GM18502 (cell line): ENCODE results near the gene SHKBP1.
"Not testable (repeated sequence)": the region's sequence is repeated elsewhere in the genome, so short reads cannot be mapped to it uniquely, and the experiment has no call there.

Experiments used
- ATAC-seq: cut with Tn5 transposase; IDR thresholded peaks from one replicate; pipeline ENCODE4 v1.9.1; 2021; ENCODE audit warnings: mild to moderate bottlenecking; ENCODE audit not compliant: unreplicated experiment, poor library complexity

SHKBP1 gene

DNA sequence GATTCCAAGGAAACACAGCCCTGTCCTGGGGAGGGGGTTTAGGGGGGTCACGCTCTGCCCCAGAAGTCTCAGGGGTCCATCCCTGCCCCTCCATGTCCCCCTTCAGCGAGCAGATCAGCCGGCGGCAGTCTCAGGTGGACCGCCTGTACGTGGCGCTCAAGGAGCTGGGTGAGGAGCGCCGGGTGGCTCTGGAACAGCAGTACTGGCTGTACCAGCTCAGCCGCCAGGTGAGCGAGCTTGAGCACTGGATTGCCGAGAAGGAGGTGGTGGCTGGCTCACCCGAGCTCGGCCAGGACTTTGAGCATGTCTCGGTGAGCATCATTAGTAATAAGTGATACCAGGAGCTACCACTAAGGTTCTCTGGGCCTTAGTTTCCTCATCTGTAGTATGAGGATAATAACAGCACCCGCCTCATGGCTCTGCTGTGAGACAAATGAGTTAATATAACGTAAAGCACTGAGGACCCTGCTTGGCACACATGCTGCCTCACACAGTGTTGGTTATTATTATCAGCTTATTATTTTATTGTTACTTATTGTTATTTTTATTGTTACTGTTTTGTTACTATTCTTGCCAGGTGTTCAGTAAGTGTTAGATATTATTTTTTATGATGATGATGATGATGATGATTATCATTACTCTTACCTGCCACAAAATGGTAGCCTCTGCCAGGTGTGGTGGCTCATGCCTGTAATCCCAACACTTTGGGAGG is 20.5 kb upstream of the SHKBP1 start:
- no peak for ATAC-seq

GRCh38 chr19:40556953-40557530 is 19.6 kb upstream of the SHKBP1 start:
- ATAC-seq: no peak

GRCh38 chr19:40559394-40559793 is 17.3 kb upstream of the SHKBP1 start:
- no peak for ATAC-seq

DNA sequence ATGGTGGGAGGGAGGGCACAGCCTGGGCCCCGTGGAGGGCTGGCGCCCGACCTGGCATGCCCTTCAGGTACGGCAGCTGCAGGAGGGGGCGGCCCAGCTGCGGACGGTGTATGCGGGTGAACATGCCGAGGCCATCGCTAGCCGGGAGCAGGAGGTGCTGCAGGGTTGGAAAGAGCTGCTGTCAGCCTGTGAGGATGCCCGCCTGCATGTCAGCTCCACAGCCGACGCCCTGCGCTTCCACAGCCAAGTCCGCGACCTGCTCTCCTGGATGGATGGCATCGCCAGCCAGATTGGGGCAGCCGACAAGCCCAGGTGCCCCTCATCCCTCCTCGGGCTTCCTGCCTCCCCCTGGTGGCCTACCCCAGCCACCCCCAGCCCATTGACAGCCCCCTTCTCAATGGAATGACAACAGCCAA is 16.6 kb upstream of the SHKBP1 start:
- ATAC-seq: no peak

- ATAC-seq: no peak
Measured at GRCh38 chr19:40561947-40562346, 14.7 kb upstream of the SHKBP1 start.

DNA sequence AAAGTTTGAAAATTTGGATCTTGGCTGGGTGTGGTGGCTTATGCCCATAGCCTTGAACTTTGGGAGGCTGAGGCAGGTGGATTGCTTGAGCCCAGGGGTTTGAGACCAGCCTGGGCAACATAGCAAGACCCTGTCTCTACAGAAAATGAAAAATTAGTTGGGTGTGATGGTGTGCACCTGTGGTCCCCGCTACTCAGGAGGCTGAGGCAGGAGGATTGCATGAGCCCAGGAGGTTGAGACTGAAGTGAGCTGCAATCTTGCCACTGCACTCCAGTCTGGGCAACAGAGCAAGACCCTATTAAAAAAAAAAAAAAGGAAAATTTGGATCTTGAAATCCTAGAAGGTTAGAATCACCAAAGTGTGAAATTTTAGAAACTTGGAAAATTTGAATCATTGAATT is 12.1 kb upstream of the SHKBP1 start:
- not testable (repeated sequence) for ATAC-seq

- no peak for ATAC-seq
Measured at GRCh38 chr19:40565355-40565754, 11.3 kb upstream of the SHKBP1 start.

GRCh38 chr19:40565910-40566495 is 10.7 kb upstream of the SHKBP1 start:
- ATAC-seq: no peak

DNA sequence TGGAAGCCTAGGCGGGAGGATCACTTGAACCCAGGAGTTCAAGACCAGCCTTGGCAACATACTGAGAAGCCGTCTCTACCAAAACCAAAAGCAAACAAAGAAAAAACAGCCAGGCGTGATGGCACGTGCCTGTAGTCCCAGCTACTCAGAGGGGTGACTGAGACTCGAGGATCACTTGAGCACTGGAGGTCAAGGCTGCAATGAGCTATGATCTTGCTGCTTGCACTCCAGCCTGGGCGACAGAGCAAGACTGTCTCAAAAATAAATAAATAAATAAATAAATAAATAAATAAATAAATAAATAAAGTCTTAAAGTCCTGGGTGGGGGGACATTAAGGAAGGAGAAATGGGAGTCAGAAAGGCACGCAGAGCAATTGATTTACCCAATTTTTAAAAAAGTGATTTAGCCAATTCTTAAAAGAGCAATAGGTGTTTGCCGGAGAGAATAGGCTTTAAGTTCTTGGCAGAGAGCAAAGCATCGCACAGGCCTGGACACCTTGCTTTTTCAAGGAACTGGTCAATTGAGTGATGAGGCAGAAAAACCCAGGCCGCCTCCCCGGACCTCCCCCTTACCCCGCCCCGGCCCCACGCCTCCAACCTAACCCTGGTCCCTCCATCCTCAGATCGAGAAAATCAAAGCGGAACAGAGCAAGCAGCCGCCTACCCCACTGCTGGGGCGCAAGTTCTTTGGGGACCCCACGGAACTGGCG is 9.5 kb upstream of the SHKBP1 start:
- ATAC-seq: no peak

DNA sequence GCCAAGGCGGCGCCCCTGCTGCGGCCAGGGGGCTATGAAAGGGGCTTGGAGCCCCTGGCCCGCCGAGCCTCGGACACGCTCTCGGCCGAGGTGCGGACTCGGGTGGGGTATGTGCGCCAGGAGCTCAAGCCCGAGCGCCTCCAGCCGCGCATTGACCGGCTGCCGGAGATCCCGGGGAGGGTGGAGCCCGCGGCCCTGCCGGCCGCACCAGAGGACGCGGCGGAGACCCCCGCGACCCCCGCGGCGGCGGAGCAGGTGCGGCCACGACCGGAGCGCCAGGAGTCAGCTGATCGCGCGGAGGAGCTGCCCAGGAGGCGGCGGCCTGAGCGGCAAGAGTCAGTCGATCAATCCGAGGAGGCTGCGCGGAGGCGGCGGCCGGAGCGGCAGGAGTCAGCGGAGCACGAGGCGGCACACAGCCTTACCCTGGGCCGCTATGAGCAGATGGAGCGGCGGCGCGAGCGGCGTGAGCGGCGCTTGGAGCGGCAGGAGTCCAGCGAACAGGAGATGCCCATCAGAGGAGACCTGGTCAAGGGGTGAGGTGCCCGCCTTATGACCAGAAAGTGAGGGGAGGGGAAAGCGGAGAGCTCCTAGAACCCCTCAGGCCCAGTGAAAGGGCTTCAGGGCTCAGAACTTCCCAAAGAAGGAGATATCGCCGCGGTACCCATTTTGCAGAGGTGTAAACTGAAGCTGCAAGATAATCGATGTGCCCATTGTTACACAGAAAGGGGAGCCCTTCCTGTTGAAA is 8.8 kb upstream of the SHKBP1 start:
- no peak for ATAC-seq

DNA sequence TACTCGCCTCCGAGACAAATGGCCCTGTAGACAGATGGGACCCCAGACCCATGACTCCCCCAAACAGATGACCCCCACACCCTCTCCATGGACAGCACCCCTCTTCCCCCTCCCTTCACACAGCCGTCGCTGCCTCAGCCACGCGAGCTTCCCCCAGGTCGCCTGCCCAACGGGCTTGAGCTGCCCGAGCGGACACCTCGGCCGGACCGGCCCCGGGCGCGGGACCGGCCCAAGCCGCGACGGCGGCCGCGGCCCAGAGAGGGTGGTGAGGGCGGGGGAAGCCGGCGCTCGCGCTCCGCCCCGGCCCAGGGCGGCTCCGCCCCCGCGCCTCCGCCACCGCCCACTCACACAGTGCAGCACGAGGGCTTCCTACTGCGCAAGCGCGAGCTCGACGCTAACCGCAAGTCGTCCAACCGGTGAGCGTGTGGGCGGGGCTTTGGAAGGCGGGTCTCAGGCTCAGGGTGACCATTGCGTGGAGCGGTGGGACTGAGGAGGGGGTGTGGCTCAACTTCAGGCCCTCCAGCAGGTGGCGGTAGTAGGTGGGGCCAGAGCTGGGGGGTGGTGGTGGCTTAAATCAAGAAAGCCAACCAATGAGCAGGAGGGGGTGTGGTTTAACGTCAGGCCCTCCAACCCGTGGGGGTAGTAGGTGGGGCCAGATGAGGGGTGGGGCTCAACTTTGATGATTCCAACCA is 6.2 kb upstream of the SHKBP1 start:
- ATAC-seq: peak; percentile 89

GRCh38 chr19:40571005-40571318 is 5.7 kb upstream of the SHKBP1 start:
- ATAC-seq: no peak

DNA sequence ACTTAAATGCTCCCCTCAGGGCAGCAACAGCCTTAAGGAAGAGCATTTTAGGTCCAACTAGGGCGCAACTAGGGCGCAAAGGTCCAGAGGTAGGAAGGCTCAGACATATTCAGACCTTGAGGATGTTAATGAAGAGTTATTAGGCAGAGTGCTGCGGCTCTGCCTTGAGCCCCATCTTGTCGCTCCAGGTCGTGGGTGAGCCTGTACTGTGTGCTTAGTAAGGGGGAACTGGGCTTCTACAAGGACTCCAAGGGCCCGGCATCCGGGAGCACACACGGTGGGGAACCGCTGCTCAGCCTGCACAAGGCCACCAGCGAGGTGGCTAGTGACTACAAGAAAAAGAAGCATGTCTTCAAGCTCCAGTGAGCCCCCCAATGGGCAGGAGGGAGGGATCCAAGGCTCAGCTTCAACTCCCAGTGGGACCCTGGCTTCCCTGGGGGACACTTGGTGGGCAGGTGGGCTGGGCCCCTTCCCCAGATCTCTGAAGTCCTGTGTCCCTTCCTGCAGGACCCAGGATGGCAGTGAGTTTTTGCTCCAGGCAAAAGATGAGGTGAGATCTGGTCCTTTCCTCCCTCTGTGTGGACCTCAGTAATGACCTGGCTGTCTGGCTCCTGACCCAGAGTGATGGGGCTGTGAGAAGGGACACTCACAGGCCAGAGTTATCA is 4.7 kb upstream of the SHKBP1 start:
- ATAC-seq: no peak

DNA sequence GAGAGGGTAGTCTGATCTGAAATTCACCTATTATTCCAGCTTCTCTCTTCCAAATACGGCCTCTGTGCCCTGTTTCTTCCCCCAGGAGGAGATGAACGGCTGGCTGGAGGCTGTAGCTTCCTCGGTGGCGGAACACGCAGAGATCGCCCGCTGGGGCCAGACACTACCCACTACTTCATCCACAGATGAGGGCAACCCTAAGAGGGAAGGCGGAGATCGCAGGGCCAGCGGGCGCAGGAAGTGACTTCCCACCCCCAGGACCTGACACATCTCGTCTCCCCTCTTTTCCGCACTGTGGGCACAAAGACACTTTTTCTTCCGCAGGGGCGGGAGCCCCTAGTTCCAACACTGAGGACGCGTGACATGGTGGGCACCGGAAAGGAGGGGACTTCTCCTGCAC is 1.3 kb upstream of the SHKBP1 start:
- no peak for ATAC-seq

- ATAC-seq: peak; percentile 14
Measured at GRCh38 chr19:40576151-40576584, 505 bp upstream of the SHKBP1 start.

DNA sequence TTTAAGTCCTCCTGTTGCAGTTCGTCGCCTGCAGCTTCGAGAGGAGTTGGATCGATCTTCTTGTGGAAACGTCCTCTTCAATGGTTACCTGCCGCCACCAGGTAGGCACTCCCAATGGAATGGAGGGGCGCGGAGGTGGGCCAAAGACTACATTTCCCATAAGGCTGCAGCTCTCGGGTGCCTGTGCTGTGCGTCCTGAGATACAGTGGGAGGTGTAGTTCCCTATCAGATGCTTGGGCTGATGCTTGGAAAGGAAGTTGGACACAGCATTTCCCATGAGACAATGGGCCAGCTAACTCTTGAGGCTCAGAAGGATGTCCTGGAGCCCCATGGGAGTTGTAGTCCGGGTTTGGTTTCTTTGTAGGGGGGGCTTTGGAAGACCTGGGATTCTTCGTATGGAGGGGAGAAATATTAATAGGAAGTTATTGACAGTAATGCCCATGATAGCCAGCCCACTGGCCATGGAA is 1.8 kb downstream of the SHKBP1 start:
- ATAC-seq: no peak

DNA sequence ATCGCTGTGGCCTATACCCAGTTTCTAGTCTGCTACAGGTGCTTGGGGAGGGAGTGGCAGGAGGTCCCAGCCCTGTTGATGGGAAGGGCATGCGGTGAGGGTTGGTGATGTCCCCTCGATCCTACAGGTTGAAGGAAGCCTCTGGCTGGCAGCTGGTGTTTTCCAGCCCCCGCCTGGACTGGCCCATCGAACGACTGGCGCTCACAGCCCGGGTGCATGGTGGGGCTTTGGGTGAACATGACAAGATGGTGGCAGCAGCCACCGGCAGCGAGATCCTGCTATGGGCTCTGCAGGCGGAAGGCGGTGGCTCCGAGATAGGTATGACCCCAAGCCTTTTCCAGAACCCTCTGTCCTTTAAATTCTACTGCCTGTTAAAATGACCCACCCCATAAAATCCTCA is 3.9 kb downstream of the SHKBP1 start:
- no peak for ATAC-seq

- ATAC-seq: no peak
Measured at GRCh38 chr19:40581531-40581930, 4.9 kb downstream of the SHKBP1 start.

- no peak for ATAC-seq
Measured at GRCh38 chr19:40582467-40582866, 5.8 kb downstream of the SHKBP1 start.
